ENCODE measurements around the gene SLC52A3. TPM values are rescaled to one million over a fixed set of nuclear protein-coding genes. Genes with fewer than 3 reads are reported as not detected.

SLC52A3 gene
- total and polyA plus RNA-seq, 2 of the 13 experiments (the other 11 are each of a cell fraction or from before 2014, with no cell fraction given) = 0.03 TPM; not detected in 1

DNA sequence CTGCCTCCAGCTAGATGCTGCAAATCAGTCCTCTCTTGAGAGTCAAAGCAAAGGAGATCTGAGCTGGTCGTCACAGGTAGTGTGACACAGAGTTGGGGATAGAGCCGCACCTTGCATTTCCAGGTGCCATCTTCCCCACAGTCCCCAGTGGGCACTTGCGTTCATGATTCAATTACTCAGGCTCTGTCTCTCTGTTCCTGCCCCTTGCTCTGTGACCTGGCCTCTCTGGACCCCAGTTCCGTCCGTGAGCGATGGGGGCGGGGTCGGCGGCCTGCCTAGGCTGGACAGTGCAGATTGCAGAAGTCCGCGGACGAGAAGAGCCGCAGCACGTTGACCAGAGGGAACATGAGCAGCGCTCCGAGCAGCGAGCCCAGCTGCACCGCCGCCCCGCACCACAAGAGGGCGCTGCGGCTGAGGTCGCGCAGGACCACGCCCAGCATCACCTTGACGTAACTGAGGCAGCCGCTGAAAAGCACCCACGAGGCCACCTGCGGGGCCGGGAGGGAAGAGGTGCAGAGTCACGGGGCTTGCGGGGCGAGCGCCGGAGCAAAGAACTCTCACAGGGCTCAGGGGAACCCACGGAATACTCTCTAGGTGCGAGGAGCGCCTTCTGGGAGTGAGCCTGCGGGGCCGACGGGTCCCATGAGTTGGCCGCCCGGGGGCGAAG lies 7.4 kb downstream of the SLC52A3 start (continued):
- TF ChIP-seq SP5 (CRISPR knock-in tag; IDR thresholded peaks at IDR 0.05; ENCODE audit: borderline replicate concordance, low read depth) (peak; percentile 91), PPARG (CRISPR knock-in tag; conservative IDR thresholded peaks at IDR 0.05) (no peak), JARID2 (CRISPR knock-in tag; IDR thresholded peaks at IDR 0.05; ENCODE audit: insufficient replicate concordance) (no peak), SNAPC2 (CRISPR knock-in tag; IDR thresholded peaks at IDR 0.05) (no peak), SMC3 (IDR thresholded peaks at IDR 0.05; ENCODE audit: low read length) (no peak; the same call in 1 of the 2 replicates), JUNB (CRISPR knock-in tag; IDR thresholded peaks at IDR 0.05; ENCODE audit: borderline replicate concordance) (no peak), SOX5 (CRISPR knock-in tag; IDR thresholded peaks at IDR 0.05; ENCODE audit: borderline replicate concordance) (no peak), SMARCC2 (IDR thresholded peaks at IDR 0.05) (no peak), ZFP82 (CRISPR knock-in tag; IDR thresholded peaks at IDR 0.05; ENCODE audit: borderline replicate concordance) (no peak), MED1 (CRISPR knock-in tag; IDR thresholded peaks at IDR 0.05) (no peak), ZNF615 (CRISPR knock-in tag; IDR thresholded peaks at IDR 0.05; ENCODE audit: borderline replicate concordance) (no peak), ARNTL (CRISPR knock-in tag; IDR thresholded peaks at IDR 0.05) (no peak), KDM5A (IDR thresholded peaks at IDR 0.05; ENCODE audit: borderline replicate concordance, low read length) (no peak), FOXO1 (CRISPR knock-in tag; IDR thresholded peaks at IDR 0.05) (0 out of 2 replicates have a peak, but pooled peaks have one; percentile 17), MAZ (IDR thresholded peaks at IDR 0.05; ENCODE audit: borderline replicate concordance, low read depth, low read length) (no peak), MAZ (CRISPR knock-in tag; IDR thresholded peaks at IDR 0.05; ENCODE audit: low read depth) (0 out of 2 replicates have a peak, but pooled peaks have one; percentile 1), RBFOX2 (IDR thresholded peaks at IDR 0.05; ENCODE audit: low read depth, low read length) (no peak), ARHGAP35 (CRISPR knock-in tag; IDR thresholded peaks at IDR 0.05; ENCODE audit: borderline replicate concordance) (0 out of 2 replicates have a peak, but pooled peaks have one; percentile 62)
- TF ChIP-seq, protein P1, sequence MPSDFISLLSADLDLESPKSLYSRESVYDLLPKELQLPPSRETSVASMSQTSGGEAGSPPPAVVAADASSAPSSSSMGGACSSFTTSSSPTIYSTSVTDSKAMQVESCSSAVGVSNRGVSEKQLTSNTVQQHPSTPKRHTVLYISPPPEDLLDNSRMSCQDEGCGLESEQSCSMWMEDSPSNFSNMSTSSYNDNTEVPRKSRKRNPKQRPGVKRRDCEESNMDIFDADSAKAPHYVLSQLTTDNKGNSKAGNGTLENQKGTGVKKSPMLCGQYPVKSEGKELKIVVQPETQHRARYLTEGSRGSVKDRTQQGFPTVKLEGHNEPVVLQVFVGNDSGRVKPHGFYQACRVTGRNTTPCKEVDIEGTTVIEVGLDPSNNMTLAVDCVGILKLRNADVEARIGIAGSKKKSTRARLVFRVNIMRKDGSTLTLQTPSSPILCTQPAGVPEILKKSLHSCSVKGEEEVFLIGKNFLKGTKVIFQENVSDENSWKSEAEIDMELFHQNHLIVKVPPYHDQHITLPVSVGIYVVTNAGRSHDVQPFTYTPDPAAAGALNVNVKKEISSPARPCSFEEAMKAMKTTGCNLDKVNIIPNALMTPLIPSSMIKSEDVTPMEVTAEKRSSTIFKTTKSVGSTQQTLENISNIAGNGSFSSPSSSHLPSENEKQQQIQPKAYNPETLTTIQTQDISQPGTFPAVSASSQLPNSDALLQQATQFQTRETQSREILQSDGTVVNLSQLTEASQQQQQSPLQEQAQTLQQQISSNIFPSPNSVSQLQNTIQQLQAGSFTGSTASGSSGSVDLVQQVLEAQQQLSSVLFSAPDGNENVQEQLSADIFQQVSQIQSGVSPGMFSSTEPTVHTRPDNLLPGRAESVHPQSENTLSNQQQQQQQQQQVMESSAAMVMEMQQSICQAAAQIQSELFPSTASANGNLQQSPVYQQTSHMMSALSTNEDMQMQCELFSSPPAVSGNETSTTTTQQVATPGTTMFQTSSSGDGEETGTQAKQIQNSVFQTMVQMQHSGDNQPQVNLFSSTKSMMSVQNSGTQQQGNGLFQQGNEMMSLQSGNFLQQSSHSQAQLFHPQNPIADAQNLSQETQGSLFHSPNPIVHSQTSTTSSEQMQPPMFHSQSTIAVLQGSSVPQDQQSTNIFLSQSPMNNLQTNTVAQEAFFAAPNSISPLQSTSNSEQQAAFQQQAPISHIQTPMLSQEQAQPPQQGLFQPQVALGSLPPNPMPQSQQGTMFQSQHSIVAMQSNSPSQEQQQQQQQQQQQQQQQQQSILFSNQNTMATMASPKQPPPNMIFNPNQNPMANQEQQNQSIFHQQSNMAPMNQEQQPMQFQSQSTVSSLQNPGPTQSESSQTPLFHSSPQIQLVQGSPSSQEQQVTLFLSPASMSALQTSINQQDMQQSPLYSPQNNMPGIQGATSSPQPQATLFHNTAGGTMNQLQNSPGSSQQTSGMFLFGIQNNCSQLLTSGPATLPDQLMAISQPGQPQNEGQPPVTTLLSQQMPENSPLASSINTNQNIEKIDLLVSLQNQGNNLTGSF (CRISPR knock-in tag; IDR thresholded peaks at IDR 0.05) = no peak
- TF ChIP-seq, protein P2, sequence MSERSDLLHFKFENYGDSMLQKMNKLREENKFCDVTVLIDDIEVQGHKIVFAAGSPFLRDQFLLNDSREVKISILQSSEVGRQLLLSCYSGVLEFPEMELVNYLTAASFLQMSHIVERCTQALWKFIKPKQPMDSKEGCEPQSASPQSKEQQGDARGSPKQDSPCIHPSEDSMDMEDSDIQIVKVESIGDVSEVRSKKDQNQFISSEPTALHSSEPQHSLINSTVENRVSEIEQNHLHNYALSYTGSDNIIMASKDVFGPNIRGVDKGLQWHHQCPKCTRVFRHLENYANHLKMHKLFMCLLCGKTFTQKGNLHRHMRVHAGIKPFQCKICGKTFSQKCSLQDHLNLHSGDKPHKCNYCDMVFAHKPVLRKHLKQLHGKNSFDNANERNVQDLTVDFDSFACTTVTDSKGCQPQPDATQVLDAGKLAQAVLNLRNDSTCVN (CRISPR knock-in tag; IDR thresholded peaks at IDR 0.05; ENCODE audit: borderline replicate concordance) = no peak
- TF ChIP-seq, protein P3, sequence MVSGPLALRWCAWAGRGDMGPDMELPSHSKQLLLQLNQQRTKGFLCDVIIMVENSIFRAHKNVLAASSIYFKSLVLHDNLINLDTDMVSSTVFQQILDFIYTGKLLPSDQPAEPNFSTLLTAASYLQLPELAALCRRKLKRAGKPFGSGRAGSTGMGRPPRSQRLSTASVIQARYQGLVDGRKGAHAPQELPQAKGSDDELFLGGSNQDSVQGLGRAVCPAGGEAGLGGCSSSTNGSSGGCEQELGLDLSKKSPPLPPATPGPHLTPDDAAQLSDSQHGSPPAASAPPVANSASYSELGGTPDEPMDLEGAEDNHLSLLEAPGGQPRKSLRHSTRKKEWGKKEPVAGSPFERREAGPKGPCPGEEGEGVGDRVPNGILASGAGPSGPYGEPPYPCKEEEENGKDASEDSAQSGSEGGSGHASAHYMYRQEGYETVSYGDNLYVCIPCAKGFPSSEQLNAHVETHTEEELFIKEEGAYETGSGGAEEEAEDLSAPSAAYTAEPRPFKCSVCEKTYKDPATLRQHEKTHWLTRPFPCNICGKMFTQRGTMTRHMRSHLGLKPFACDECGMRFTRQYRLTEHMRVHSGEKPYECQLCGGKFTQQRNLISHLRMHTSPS (CRISPR knock-in tag; IDR thresholded peaks at IDR 0.05; ENCODE audit: low read depth) = no peak
- TF ChIP-seq, protein P4, sequence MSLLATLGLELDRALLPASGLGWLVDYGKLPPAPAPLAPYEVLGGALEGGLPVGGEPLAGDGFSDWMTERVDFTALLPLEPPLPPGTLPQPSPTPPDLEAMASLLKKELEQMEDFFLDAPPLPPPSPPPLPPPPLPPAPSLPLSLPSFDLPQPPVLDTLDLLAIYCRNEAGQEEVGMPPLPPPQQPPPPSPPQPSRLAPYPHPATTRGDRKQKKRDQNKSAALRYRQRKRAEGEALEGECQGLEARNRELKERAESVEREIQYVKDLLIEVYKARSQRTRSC (CRISPR knock-in tag; IDR thresholded peaks at IDR 0.05; ENCODE audit: low read depth) = no peak
